NCI-H2029 treated with DMSO at 0.1 percent for 48 hours (cell line): Measurements from ENCODE around the gene NLRC4.
A peak's percentile ranks its signal among the peaks of the same experiment; 100 is the strongest.
"Not testable (repeated sequence)": the region's sequence is repeated elsewhere in the genome, so short reads cannot be mapped to it uniquely, and the experiment has no call there.

Source experiments
- DNase-seq: peaks from one replicate; lab custom pipeline; 2025; lab: John Stamatoyannopoulos, UW

NLRC4 gene

DNA sequence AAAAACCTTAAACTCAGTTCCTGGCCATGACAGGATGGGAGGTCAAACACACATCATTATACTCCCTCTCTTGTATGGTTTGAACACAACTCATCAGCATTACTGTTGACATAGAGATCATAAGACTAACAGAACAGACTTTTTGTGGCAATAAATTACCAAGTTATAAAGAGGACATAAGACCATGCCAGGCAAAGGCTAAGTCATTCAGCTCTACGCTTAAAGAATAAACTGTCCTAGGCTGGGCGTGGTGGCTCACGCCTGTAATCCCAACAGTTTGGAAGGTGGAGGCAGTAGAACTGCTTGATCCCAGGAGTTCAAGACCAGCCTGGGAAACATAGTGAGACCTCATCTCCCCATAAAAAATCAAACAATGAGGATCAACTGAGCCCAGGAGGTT is 16.4 kb downstream of the NLRC4 start:
- no peak for DNase-seq

- DNase-seq, result peak; percentile 74
Observed at GRCh38 chr2:32246911-32247310, 17.8 kb downstream of the NLRC4 start.

GRCh38 chr2:32242331-32242730 is 22.4 kb downstream of the NLRC4 start:
- no peak for DNase-seq

DNA sequence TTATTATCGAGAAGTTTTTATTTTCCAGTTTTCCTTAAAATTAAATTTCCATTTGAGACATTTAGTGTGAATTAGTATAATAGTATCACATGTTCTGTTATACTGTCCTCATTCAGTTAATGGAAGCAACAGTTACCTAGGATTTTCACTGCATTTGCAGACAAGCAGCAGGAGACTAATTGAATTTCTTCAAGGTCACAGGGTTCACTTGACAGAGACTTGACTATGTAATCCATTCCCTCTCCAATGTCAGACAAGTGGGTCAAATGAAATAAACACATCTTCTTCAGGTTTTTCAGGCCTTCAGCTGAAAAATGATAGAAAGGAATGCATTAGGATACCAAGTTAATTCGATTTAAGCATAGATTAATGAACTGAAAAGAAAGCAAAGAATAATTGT is 26.7 kb downstream of the NLRC4 start:
- no peak for DNase-seq

DNA sequence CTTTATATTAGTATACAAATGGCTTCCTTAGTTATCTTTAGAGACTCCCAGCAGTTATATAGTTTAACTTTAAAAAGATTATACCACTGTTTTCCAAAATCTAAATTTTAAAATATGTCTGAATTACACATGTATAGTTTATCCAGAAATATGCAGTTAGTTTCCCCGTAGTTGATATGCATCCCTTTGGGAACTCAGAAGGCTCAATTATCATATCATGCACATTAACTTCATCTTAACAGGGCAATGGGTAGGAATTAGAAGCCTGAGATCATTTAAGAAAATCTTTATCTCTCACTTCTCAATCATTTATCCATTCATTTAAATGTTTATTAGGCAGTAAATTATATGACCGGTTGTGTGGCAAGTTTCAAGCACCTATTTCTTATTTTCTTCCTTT is 27.2 kb downstream of the NLRC4 start:
- DNase-seq, result no peak

DNA sequence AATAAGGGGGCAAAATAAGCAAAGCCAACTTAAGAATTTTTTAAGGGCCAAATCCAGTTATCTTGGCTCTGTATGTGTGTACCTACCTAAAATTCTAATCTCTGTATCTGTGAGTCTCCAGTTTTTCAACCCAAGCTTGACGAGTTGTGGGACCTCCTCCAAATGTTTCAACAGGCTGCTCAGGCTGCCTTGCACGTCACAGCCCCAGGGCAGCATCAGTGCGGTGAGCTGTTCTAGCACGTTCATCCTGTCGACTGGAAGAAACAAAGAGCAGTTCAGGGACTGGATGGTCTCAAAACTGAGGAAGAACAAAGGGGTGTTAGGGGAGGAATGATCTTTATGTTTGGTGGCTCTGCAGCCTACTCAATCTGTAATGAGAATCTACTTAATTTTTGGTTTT is 29.4 kb downstream of the NLRC4 start:
- no peak for DNase-seq

DNA sequence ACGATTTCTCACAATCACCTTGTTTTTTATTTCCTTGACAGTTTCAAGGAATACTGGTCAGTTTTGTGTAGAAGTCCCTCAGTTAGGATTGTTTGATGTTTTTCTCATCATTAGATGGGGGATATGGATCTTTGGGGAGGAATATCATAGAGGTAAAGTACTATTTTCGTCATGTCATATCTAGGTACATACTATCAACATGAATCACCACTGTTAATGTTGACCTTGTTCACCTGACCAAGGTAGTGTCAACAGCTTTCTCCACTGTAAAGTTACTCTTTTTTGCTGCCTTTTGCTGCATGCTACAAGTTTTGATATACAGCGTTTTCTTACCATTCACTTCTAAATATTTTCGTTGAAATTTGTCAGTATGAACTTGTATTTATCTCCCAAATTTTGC is 32.7 kb downstream of the NLRC4 start:
- DNase-seq, result no peak

DNA sequence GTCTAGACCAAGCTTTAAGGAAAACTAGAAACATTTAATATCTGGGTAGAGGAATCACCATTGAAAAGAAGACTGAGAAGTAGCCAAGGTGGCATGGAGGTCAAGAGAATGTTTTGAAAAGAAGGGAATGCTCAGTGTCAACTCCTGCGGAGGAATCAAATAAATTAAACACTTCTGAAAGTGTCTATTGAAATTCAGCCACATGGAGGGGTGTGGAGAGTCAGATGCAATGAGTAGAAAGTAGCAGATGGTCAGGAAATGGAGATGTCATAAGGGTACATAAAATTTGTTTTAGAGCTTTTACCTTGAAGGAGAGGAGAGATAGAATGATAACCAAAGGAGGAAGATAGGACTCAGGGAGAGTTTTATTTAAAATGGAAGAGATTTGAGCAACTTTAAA is 35.1 kb downstream of the NLRC4 start:
- DNase-seq, result no peak

- DNase-seq, result no peak
Observed at GRCh38 chr2:32228181-32228580, 36.5 kb downstream of the NLRC4 start.

DNA sequence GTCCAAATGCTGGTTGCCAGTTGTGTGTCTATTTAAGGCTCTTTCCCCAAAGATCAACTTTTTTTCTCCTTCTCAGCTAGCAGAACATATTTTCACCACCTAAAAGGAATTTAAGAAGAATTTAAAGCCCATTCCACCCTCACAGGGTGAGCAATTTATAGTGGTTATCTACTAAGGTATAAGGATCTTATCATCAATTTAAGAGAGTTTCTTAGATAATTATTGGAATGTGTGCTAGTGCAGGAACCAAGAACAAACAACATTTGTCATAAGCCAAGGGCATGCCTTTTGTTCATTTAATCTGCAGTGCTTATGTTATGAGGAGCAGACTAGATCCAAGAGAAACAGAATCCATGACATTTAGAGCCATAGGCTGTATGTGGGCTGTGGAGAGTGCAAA is 37.2 kb downstream of the NLRC4 start:
- no peak for DNase-seq

- no peak for DNase-seq
Observed at GRCh38 chr2:32222966-32223365, 41.7 kb downstream of the NLRC4 start.

GRCh38 chr2:32220445-32220844 is 44.2 kb downstream of the NLRC4 start:
- DNase-seq, result no peak

DNA sequence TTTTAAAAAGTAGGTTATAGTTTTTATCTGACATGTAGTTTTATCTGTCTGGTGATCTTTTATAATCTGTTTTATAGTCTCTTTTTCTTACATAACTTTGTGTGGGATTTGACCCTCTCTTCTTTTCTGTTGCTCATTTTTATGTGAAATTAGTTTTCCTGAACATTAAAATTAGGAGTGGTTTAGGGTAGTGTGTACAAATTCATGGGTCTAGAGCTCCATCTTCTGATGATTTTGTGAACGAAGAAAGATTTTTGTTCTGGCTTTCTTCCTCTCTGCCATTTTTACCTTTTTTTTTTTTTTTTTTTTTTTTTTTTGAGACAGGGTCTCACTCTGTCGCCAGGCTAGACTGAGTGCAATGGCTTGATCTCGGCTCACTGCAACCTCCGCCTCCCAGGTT is 52.4 kb downstream of the NLRC4 start:
- no peak for DNase-seq

- DNase-seq, result no peak
Observed at GRCh38 chr2:32210767-32211408, 53.8 kb downstream of the NLRC4 start.

DNA sequence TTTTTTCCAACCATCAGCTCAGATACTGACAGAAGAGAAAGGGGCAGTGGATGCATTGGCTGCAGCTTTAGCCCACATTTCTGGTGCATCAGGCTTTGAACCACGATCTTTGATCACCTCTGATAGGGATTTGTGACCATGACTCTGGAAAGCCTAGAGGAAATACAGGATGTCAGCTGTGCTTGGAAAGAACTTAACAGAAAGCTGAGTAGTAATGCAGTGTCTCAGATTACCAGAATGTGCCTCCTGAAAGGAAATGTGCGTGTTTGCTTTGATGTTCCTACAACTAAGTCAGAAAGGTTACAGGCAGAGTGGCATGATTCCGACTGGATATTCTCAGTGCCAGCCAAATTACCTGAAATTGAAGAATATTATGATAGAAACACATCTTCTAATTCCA is 61.3 kb downstream of the NLRC4 start:
- DNase-seq, result not testable (repeated sequence)

DNA sequence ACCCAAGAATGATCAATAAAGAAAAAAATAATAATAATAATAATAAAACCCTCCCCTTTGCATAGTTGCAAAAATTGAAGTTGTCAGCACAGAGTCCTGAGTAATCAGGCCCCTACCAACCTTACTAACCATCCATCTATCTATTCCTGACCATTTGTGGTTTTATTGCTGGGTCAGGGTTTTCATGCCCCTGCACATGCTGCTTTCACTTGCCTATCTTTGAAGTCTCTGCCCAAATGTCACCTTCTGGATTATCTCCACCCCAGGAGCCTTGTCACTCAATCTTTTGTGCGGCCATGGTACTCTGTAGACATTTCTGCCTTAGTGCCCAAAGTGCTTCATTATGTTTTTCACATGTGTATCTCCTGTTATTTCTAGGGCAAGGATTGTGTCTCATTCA is 63.9 kb downstream of the NLRC4 start:
- DNase-seq, result no peak

DNA sequence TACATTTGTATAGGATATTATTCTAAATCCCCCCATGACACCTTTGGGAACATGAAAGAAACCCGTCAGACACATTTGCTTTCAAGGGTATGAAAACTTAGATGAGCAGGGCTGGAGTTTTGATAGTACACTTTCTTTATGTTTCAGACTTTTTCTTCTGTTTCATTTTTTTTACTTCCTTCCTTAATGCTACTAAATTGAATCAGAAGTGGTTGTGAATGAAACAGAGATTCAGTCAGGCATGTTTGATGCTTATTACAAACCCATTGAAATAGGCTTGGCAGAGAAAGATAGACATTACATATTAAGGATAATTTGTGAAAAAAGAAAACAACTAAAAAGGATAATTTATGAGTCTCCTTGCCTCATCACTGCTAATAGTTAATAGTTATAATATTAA is 72.3 kb downstream of the NLRC4 start:
- DNase-seq, result no peak

DNA sequence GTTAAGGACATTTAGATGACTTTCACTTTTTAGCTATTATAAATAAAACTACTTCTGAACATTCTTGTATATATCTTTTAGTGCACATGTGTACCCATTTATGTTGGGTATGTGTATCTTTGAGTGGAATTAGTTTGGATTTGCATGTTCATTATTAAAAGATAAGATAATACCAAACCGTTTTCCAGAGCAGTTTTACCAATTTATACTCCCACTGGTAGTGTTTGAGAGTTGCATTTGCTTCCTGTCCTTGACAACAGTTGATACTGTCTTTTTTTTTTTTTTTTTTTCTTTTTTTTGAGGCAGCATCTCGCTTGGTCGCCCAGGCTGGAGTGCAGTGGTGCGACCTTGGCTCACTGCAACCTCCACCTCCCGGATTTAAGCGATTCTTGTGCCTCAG is 75.7 kb downstream of the NLRC4 start:
- DNase-seq, result no peak

DNA sequence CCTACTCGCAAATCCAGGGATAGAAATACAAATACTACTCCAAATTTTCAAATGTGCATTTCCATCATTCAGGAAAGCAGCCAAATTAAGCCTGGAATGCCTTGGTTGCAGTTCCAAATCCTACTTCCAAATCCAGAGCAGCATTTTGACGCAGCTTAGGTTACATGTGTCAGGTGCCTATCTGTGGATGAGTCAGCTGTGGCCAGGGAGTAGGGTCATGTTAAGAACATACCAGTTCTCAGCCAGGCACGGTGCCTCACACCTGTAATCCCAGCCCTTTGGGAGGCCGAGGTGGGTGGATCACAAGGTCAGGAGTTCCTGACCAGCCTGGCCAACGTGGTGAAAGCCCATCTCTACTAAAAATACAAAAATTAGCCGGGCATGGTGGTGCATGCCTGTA is 82.0 kb downstream of the NLRC4 start:
- DNase-seq, result no peak
